BLaER1 (cell line): ENCODE results near the gene SDCCAG8.

Experiments
- H3K27ac ChIP-seq: shearing (Covaris generic); formaldehyde crosslinking; 2 replicates; pipeline ENCODE4 v1.8.1; 2022
- H3K27me3 ChIP-seq: shearing (Covaris generic); formaldehyde crosslinking; 2 replicates; pipeline ENCODE4 v1.8.1; 2022
- H3K36me3 ChIP-seq: shearing (Covaris generic); formaldehyde crosslinking; 2 replicates; pipeline ENCODE4 v1.8.1; 2022
- H3K4me1 ChIP-seq: shearing (Covaris generic); formaldehyde crosslinking; 2 replicates; pipeline ENCODE4 v1.8.1; 2022
- H3K4me2 ChIP-seq: shearing (Covaris generic); formaldehyde crosslinking; 2 replicates; pipeline ENCODE4 v1.8.1; 2022
- H3K4me3 ChIP-seq: shearing (Covaris generic); formaldehyde crosslinking; 2 replicates; pipeline ENCODE4 v1.8.1; 2022
- H3K9ac ChIP-seq: shearing (Covaris generic); formaldehyde crosslinking; 2 replicates; pipeline ENCODE4 v1.8.1; 2022
- H3K9me3 ChIP-seq: shearing (Covaris generic); formaldehyde crosslinking; 2 replicates; pipeline ENCODE4 v1.8.1; 2022
- H4K20me1 ChIP-seq: shearing (Covaris generic); formaldehyde crosslinking; 2 replicates; pipeline ENCODE4 v1.8.1; 2022
- Cebpa-rat ChIP-seq: shearing (Covaris generic); IDR thresholded peaks from 2 replicates; pipeline ENCODE4 v1.8.1; 2022

SDCCAG8 gene

DNA sequence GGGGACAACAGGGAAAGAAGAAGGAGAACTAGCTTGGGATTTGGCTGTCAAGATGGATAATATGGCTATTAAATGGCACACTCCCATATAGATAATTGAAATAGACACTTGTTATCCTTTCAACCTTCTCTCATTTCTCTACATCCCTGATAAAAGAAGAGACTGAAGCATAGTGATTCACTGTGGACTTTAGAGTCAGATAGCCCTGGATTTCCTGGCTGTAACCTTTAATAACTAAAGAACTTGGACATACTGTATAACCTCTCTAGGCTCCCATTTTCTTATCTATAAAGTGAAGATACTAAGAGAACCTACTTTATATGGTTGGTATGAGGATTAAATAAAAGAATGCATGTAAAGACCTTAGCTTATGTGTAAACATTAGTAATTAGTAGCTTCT, 152.6 kb downstream of the SDCCAG8 start:
- Histone ChIP-seq H3K4me2 (no peak overlapping the region), H3K9ac (no peak overlapping the region), H3K36me3 (no peaks in the 10 kb centered on the region; the same call in 1 of the 2 replicates), H3K4me3 (no peak overlapping the region), H3K9me3 (no peaks in the 10 kb centered on the region), H4K20me1 (no peaks in the 10 kb centered on the region), H3K27me3 (no peaks in the 10 kb centered on the region), H3K27ac (no peak overlapping the region), H3K4me1 (peaks cover 14% of the 10 kb centered on the region)
- no peak for TF ChIP-seq Cebpa-rat

DNA sequence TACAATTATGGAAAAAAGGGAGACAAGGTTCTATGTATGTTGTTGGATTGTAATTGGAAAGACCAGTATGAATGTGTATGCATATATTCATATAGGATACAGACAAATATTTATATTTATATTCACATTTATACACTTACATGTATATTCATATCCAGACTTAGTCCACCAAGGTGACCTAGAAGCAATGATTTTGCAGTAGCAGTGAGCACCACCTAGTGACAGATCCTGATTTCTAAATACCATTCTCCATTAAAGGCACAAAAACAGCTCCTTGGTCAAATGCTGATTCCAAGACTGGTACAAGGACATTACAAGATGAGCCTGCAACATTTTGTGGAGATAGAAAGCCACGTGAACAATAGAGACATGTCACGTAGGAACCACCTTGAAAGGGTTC, 153.4 kb downstream of the SDCCAG8 start:
- Histone ChIP-seq H3K4me1 (peaks cover 23% of the 10 kb centered on the region), H3K4me3 (no peak overlapping the region), H3K36me3 (no peaks in the 10 kb centered on the region), H3K4me2 (no peak overlapping the region), H3K9me3 (no peaks in the 10 kb centered on the region), H3K9ac (no peak overlapping the region), H4K20me1 (no peaks in the 10 kb centered on the region), H3K27ac (no peak overlapping the region), H3K27me3 (no peaks in the 10 kb centered on the region)
- TF ChIP-seq Cebpa-rat, result no peak

DNA sequence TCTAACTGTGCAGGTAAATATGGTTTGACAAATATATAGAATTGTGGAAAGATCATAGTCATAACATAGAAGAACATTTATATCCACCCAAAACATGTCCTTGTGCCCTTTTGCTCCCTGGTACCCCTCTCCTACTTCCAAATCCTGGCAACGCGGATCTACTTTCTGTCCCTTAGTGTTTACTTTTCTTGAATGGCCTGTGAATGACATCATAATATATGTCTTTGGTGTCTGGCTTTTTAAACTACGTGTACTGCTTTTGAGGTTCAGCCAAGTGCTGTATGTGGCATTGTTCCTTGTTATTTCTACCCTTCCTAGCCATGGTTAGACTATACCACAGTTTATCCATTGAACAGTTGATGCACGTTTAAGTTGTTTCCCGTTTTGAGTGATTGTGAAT, 155.6 kb downstream of the SDCCAG8 start:
- no peak overlapping the region for H3K9ac ChIP-seq
- no peaks in the 10 kb centered on the region for H3K27me3 ChIP-seq
- peaks cover 11% of the 10 kb centered on the region; the same call in 1 of the 2 replicates for H3K36me3 ChIP-seq
- H3K9me3 ChIP-seq, result no peaks in the 10 kb centered on the region
- H3K4me3 ChIP-seq, result no peak overlapping the region
- no peak overlapping the region for H3K27ac ChIP-seq
- no peak for TF ChIP-seq Cebpa-rat
- H4K20me1 ChIP-seq, result no peaks in the 10 kb centered on the region
- peaks cover 23% of the 10 kb centered on the region for H3K4me1 ChIP-seq
- H3K4me2 ChIP-seq, result no peak overlapping the region

DNA sequence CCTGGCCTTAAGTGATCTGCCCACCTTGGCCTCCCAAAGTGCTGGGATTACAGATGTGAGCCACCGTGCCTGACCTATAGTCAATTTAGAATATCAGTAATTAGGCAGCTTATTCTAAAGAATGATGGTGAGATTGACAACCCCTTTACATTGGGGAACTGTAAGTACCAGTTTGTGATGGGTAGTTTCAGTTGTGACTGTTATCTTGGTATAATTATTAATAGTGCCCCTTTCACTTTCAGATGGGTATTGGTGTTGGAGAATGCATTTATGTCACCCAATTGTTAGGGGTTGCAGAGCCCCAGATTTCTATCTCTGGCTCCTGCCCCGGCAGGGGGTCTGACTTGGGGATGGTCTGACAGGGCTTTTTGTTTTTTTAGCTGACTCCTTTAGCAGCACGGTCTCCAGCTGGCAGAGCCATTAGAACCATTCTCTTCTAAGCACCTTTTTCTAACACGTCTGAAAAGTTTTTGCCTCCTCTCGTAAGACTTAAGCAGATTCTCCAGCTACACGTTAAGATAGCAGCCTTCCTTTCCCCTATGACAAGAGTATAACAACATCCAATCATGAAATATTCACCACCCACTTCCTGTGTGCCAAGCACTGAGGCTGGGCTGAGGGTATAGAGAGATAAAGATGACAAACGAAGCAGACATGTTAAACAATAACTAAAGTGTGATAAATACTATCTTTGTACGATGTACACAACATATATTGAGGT, 157.8 kb downstream of the SDCCAG8 start:
- H4K20me1 ChIP-seq, result no peaks in the 10 kb centered on the region
- H3K4me2 ChIP-seq, result peak overlapping the region; percentile 32
- no peak overlapping the region for H3K27ac ChIP-seq
- H3K27me3 ChIP-seq, result no peaks in the 10 kb centered on the region
- H3K9me3 ChIP-seq, result no peaks in the 10 kb centered on the region
- no peak for TF ChIP-seq Cebpa-rat
- no peak overlapping the region for H3K4me3 ChIP-seq
- H3K36me3 ChIP-seq, result peaks cover 11% of the 10 kb centered on the region; the same call in 1 of the 2 replicates
- H3K9ac ChIP-seq, result no peak overlapping the region
- peaks cover 12% of the 10 kb centered on the region for H3K4me1 ChIP-seq

GRCh38 chr1:243414152-243414494, 158.3 kb downstream of the SDCCAG8 start:
- H3K9me3 ChIP-seq, result no peaks in the 10 kb centered on the region
- H3K4me1 ChIP-seq, result peaks cover 12% of the 10 kb centered on the region
- no peaks in the 10 kb centered on the region for H3K27me3 ChIP-seq
- no peak overlapping the region for H3K27ac ChIP-seq
- H3K9ac ChIP-seq, result no peak overlapping the region
- H3K4me2 ChIP-seq, result peak overlapping the region; percentile 32
- peaks cover 11% of the 10 kb centered on the region; the same call in 1 of the 2 replicates for H3K36me3 ChIP-seq
- no peak for TF ChIP-seq Cebpa-rat
- no peak overlapping the region for H3K4me3 ChIP-seq
- H4K20me1 ChIP-seq, result no peaks in the 10 kb centered on the region

- H3K27me3 ChIP-seq, result no peaks in the 10 kb centered on the region
- peaks cover 11% of the 10 kb centered on the region; the same call in 1 of the 2 replicates for H3K36me3 ChIP-seq
- no peaks in the 10 kb centered on the region for H3K9me3 ChIP-seq
- TF ChIP-seq Cebpa-rat, result no peak
- peaks cover 24% of the 10 kb centered on the region for H3K4me1 ChIP-seq
- H4K20me1 ChIP-seq, result no peaks in the 10 kb centered on the region
- H3K9ac ChIP-seq, result no peak overlapping the region
- no peak overlapping the region for H3K4me2 ChIP-seq
- H3K4me3 ChIP-seq, result no peak overlapping the region
- H3K27ac ChIP-seq, result no peak overlapping the region
Observed at GRCh38 chr1:243415663-243416408, 160.0 kb downstream of the SDCCAG8 start.

- no peak overlapping the region for H3K27ac ChIP-seq
- peaks cover 11% of the 10 kb centered on the region; the same call in 1 of the 2 replicates for H3K36me3 ChIP-seq
- H3K9me3 ChIP-seq, result no peaks in the 10 kb centered on the region
- no peaks in the 10 kb centered on the region for H4K20me1 ChIP-seq
- H3K9ac ChIP-seq, result no peak overlapping the region
- no peak overlapping the region for H3K4me3 ChIP-seq
- peaks cover 30% of the 10 kb centered on the region for H3K4me1 ChIP-seq
- TF ChIP-seq Cebpa-rat, result no peak
- H3K27me3 ChIP-seq, result no peaks in the 10 kb centered on the region
- H3K4me2 ChIP-seq, result no peak overlapping the region
Observed at GRCh38 chr1:243416495-243416894, 160.7 kb downstream of the SDCCAG8 start.

GRCh38 chr1:243420016-243420945, 164.4 kb downstream of the SDCCAG8 start:
- no peak for TF ChIP-seq Cebpa-rat
- Histone ChIP-seq H3K9ac (peak overlapping the region; percentile 6; the same call in 1 of the 2 replicates), H4K20me1 (no peaks in the 10 kb centered on the region), H3K9me3 (no peaks in the 10 kb centered on the region), H3K4me1 (peaks cover 33% of the 10 kb centered on the region), H3K4me3 (peak overlapping the region; percentile 58; the same call in 1 of the 2 replicates), H3K4me2 (peak overlapping the region; percentile 87), H3K27ac (peak overlapping the region; percentile 68; the same call in 1 of the 2 replicates), H3K27me3 (no peaks in the 10 kb centered on the region), H3K36me3 (peaks cover 11% of the 10 kb centered on the region; the same call in 1 of the 2 replicates)

DNA sequence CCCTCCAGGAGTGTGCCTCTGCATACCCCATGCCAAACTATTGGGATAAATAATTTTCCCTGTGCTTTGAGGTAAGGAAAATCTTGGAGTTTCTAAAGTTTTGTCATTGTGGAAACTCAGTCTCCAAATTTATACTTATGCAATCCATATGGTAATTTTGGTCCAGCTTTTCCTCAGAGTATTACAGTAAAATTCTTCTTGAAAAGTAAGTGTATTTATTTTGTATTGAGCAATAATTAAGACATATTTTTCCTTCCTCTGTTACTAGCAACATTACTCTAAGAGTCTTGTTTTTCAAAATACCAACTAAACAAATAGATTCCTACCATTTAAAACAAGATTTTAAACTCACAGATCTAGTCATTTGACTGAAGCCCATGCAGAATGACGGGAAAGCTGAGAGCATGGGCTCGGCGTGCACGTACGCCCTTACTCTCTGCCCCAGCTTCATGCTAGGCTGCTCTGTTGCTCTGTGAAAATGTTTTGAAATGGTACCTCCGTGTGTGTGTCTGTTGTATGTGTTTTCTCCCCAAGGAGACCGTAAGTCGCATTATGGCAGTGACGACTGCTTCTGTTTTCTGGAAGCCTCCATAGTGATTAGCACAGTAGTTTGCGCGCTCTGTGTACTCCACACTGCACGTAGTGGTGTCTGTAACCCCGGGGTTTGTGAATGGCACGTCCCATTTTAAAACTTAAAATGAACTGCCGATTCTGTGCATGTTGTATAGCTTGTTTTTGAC, 165.3 kb downstream of the SDCCAG8 start:
- Histone ChIP-seq H3K4me1 (peaks cover 33% of the 10 kb centered on the region), H3K9ac (peak overlapping the region; percentile 59), H4K20me1 (no peaks in the 10 kb centered on the region), H3K4me3 (peak overlapping the region; percentile 58), H3K36me3 (peaks cover 3% of the 10 kb centered on the region; the same call in 1 of the 2 replicates), H3K27me3 (no peaks in the 10 kb centered on the region), H3K9me3 (no peaks in the 10 kb centered on the region), H3K27ac (peak overlapping the region; percentile 68), H3K4me2 (peak overlapping the region; percentile 87)
- TF ChIP-seq Cebpa-rat, result no peak
